CMK (cell line): ENCODE data around the gene OSBPL7.
A peak's percentile ranks its signal among the peaks of the same experiment; 100 is the strongest.

Experiments used
- DNase-seq: peaks from one replicate; pipeline ENCODE4 v3.0.0-alpha.2; 2010; ENCODE audit warnings: low read depth

Gene OSBPL7, protein sequence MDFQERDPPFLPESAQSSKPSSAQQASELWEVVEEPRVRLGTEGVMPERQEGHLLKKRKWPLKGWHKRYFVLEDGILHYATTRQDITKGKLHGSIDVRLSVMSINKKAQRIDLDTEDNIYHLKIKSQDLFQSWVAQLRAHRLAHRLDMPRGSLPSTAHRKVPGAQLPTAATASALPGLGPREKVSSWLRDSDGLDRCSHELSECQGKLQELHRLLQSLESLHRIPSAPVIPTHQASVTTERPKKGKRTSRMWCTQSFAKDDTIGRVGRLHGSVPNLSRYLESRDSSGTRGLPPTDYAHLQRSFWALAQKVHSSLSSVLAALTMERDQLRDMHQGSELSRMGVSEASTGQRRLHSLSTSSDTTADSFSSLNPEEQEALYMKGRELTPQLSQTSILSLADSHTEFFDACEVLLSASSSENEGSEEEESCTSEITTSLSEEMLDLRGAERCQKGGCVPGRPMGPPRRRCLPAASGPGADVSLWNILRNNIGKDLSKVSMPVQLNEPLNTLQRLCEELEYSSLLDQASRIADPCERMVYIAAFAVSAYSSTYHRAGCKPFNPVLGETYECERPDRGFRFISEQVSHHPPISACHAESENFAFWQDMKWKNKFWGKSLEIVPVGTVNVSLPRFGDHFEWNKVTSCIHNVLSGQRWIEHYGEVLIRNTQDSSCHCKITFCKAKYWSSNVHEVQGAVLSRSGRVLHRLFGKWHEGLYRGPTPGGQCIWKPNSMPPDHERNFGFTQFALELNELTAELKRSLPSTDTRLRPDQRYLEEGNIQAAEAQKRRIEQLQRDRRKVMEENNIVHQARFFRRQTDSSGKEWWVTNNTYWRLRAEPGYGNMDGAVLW

DNA sequence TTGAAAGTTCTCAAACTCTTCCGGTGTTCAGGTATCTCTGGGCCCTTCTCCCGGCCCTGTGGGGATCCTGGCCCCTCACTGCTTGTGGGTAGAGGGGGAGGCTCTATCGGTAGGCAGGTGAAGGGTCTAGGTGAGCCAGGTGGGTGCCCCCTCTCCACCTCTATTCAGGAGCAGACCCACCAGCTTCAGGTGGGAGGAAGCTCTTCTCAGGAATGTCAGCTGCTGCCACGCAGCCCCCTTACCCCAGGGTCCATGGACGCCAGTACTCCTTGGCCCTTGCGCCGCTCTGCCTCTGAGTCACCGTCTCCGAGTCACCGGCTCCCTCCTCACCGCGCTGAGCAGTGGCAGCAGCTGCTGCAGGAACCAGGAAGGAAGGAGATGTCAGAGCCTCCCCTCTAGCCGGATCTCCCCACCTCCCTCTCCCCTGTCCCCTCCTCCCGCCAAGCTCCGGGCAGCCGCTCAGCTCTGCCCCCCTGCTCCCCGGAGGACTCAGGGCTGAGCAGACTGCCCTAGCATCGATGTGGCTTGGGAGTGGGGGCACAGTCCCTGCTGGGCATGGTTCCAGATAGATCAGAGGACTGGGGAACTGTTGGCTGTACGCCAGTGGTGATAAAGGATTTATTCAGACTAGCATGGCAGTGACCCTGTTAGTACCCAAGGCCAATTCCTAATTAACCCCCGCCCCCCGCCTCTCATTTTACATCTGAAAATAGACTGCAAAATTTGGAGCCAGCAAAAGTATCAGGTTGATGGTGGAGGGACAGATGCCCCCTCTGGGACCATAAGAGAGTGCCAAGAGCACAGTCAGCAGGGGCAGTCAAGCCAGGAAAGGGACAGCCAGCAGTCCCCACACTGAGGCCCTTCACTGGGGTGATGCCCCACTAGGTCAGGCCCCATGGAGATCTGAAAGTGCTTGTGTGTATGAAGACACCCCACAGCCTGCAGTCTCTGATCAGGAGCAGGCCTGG is at the start of gene OSBPL7:
Gene OSBPL7, minus strand, starts transcription at position 371 of the 968 bp plus-strand sequence. CDS start 1,516 bp downstream, outside the sequence.
- DNase-seq, result peak; percentile 77

DNA sequence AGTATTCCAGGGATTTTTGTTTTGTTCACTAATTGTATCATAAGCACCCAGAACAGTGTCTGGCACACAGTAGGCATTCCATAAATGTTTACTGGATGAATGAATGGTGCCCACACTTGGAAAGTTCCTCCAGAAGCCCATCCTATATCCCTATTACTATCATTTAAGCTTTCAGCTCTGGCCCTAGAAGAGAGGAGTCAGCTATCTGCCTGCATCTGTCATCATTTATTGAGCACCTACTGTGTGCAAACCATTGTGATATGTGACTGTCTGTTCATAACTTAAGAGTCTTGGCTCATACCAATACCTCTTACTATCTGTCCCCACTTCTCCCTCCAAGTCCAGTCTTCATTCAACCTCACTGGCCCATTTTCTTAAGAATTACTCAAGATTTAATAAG is 49.5 kb upstream of the OSBPL7 start:
- no peak for DNase-seq

DNA sequence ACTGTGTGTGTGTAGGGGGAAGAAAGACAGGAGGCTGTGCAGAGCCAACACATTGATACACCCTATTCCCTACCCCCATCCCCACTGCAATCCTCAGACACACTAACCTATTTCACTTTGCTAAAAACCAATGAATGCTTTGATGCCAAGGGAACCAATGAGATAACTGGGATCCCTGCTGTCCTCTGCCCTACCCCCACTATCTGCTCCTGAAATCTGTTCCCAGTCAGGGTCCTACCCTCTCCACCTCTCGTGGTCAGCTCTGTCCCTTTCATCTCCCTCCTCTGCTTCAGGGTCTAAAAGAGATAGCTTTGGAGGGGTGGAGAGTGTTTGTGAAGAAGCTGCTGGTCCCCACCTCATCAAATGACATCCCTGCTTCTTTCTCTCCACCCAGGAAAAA is 48.5 kb upstream of the OSBPL7 start:
- no peak for DNase-seq

DNA sequence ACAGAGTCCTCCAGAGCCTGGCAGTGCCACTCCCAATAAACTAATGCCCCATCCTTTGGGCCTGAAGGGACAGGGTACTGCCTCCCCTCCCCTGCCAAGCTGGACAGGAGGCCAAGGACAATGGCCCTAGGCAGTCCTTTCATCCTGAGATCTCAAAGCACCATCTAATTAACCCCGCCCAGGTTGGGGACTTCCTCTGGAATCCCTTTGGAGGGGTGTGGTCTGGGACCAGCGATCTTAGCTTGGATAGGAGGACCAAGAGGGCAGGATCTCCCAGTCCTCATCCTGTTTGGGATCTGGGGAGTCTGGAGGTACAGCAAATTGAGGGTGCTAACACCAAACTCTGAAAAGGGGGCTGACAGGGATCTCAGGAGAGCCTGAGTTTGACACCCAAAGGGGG is 47.5 kb upstream of the OSBPL7 start:
- no peak for DNase-seq

DNA sequence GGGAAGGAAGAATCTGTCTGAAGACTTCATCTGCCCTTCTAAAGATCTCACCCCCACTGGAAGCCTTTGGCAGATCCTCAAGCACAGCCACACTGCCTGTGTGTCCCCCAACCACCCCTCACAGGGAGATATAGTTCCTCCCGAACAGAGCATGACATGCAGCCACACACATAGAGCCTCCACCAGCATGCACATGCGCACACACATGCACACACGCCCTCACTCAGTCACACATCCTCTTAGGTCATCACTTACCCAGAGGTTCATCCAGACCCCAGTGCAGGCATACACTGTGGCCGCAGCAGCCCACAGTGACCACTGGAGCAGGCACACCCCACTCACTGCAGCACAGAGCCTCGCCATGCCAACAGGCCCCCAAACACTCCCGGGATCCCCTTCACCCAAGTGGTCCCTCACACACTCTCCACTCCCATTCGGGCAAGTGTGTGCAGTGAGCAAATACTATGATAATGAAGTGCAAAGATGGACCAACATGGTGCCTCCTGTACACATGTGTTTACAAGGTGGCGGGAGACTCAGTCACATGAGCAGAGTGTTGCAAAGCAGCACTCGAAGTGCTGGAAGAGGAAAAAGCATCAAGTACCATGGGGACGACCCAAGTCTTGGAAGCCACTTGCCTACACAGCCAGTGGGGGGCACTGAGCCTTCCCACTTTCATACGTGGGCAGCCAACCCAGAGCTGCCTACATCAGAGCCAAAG is 46.4 kb upstream of the OSBPL7 start:
- no peak for DNase-seq

DNA sequence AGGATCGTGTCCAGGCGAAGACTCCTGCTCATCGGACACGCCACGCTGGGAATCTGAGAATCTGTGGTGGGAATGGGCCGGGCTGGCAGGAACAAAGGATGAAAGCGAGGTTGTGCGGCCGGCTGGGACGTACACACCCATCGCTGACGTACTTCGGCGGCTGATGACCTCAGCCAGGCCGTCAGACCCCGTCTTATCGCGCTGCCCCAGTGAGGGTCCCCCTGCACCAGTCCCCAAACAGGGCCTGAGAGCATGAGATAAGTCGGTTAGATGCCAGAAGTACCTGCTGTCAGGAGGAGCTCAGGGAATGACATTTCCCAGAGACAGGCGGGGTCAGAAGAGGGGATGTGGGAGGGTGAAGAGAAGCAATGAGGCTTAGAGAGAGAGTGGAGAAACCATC is 45.3 kb upstream of the OSBPL7 start:
- DNase-seq, result no peak

DNA sequence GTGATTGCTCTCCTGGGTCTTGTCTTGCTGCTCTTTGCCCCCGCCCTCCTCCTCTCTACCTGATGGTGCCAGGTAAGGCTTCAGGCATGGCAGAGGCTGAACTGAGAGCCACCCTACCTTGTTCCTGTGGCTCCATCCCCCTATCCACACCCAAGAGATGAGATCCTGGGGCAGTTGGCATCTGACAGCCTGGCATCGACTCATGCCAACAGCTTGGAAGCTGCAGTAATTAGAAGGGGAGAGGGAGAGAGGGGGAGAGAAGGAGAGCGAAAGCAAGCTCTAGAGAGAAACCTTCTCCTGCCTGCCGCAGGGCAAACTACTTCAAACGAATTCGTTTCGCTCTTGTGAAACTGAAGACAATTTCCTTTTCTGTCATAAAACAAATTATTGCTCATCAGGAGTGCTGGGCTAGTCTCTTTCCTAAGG is 43.2 kb upstream of the OSBPL7 start:
- DNase-seq, result no peak

DNA sequence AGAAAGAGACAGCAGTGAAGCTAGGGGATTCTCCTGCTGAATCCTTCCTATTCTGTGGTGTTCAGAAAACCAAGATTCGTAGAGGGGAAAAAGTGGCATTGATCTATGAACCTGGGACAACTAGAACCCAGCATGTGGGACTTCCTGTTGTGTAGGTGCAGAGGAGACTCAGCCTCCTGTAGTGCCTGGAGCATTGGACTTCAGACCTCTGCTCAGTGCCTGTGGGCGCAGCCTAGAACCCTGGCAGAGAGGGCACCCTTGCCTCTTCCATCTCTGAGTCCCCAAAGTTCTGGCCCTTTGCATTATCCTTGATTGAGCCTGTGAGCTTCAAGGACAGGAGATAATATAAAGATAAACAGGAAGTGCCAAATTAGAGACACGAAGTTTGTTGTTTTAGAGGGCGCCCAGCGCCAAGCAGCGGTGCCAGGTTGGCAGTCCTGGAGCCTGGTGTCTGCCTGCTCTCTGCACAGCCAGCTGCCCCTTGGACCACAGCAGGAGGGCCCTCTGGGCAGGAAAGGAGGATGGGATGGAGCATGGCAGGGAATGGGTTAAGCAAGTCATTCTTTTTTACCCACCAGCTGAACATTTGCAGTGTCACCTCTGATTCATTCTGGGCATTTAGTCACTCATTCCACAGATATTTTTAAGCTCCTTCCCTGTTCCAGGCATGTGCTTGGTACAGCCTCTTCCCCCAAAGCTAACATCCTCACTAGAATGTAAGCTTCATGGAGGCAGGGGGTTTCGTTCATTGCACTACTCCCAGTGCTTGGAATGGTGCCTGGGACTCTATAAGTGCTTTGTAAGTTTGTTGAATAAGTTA is 41.2 kb upstream of the OSBPL7 start:
- DNase-seq, result no peak

DNA sequence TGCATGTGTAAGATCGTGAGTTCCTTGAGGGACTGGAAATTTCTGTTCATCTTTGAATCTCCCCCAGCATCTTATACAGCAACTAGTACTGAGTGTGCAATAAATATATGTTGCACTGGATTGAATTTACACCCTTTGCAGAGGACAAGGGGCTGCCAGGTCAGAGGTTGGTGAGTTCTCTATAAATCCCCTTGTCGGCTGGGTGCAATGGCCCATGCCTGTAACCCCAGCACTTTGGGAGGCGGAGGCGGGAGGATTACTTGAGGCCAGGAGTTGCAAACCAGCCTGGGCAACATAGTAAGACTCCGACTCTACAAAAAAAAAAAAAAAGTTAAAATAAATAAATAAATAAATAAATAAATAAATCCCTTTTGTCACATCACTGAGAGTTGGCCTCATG is 38.8 kb upstream of the OSBPL7 start:
- no peak for DNase-seq

DNA sequence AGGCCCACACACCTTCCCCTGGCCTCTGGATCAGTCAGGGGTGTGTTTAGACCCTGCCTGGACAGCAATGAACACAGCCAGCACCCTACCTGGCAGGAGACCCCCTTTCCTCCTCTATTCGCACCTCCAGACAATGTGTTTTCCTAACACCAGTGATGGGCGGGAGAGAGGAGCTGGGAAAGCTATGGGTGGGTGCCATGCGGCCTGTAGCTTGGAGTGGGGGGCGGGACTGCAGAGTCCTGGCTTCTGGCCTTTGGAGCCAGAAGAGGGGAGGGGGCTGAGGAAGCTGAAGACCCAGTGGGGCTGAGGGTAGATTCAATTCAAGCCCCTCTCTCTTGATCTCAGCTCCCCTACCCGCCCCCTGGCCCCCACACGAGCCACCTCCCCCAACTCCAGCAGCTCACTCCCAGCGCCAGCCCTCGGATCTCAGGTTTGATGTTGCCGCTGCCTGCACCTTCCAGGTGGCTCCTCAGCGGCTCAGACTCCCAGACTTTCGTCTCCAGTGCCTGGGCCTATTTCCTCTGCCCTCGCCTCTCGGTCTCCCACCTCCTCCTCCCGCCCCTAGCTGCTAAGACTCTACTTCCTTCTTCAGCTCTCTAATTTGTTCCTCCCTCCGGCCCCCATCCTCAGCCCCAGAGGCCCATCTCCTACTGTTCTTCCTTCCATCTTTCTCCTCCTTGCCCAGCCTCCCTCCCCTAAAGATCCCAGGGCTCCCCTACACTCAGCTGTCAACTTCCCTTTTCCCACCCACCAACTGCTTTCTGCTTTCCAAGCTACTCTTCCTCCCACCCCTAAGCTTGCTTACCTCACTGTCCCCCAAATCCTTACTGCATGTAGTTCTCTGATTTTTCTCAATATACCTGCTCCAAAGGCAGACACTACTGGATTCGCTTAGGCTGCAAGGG is 36.2 kb upstream of the OSBPL7 start:
- DNase-seq, result no peak

DNA sequence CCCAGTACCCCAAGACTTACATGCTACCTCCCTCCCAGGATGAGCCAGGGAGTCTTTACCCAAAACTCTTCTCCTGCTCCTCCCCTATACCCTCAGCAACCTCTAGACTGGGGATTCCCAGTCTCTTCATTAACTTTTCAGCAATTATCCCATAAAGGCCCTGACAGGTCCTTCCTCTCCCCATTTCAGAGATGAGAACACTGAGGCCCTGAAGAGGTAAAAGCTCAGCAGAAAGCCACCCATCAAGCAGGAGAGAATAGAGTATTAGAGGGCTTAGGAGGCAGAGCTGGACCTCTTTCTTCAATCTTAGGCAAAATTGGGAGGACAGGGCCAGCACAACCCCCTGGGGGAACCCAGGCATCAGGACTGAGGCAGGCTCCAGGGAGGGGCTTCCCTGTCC is 35.2 kb upstream of the OSBPL7 start:
- DNase-seq, result no peak

DNA sequence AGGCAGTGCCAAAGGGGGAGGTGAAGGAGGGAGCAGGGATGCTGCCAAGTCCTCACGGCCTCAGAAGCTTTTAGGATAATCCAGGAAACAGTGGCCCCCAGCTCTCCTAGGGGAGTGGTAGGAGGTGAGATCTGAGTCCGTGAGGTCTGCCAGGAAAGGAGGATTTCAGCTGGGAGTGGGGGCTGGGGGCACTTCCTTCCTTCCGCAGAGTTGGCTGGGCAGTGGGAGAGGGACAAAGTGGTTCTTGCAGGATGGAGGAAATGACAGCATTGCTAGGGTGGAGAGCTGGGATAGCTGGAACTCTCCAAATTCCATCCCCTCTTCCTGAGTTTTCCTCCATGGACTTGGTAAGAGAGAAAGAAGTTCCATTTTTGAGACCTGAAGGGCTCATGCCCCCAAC is 34.1 kb upstream of the OSBPL7 start:
- DNase-seq, result no peak

DNA sequence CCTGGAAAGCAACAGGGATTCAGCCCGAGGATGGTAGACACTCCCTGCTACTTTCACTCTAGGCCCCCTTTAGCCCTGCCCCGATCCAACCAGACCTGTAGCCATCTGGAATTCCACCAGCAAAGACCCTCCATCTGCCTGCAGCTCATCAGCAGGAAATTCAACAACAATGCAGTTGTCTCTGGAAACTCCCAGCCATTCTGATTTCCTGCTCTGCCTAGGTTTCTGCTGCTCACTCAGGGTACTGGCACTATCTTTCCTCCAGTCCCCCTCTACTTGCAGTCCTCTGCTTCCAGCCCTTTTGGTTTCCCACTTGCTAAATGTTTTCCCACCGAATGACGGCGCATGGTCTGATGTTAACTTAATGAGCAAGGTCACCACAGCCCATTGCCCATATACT is 32.0 kb upstream of the OSBPL7 start:
- DNase-seq, result no peak

DNA sequence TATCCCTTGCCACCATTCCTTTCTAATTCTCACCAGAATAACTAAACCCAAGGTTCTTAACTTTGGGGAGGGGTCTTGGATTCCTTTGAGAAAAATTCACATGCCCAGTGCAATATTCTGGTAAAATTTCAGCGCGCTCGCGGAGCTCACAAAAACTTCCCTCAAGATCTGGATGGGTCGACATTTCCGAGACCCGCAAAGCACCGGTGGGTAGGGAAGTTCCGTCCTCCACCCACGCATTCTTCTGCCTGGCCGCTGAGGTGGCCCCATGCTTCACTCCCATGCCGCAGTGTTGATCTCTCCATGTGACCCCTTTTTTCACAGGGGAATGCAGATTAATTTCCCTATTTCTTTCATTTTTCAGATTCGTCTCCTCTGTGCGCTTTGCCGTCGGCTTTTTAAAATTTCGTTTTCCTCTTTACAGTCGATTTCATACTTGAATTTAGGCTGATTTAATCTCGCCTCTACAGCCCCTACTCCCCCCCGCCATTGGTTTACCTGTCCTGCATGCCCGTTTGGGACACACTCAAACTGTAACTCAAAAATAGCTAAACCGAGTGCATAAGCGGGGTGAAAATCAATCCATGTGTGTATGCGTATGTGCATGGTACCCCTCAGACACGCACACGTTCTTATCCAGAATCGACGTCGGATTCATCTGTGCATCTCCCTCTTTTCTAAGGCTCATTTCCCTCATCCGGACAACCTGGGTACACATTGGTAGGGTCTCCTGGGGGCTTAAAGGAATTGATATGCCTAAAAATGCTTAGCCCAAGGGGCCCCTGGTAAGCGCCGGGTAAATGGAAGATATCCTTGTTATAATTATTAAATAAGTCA is 30.7 kb upstream of the OSBPL7 start:
- DNase-seq, result no peak

DNA sequence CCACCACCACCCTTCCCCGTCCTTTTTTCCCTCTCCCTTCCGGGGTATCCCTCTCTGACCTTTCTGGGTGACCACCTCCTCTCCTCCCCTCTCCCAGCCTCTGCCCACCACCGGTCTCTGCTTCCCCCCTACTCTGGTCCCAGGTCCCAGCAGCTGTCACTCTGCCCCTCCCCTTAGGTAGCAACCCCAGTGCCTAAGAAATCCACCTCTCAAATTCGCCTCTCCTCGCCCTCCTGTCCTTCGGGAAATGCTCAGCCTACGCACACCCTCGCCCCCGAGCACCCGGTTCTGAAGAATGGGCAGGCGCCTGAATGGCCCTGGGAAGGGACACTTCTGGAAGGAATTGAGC is 30.1 kb upstream of the OSBPL7 start:
- DNase-seq, result no peak

DNA sequence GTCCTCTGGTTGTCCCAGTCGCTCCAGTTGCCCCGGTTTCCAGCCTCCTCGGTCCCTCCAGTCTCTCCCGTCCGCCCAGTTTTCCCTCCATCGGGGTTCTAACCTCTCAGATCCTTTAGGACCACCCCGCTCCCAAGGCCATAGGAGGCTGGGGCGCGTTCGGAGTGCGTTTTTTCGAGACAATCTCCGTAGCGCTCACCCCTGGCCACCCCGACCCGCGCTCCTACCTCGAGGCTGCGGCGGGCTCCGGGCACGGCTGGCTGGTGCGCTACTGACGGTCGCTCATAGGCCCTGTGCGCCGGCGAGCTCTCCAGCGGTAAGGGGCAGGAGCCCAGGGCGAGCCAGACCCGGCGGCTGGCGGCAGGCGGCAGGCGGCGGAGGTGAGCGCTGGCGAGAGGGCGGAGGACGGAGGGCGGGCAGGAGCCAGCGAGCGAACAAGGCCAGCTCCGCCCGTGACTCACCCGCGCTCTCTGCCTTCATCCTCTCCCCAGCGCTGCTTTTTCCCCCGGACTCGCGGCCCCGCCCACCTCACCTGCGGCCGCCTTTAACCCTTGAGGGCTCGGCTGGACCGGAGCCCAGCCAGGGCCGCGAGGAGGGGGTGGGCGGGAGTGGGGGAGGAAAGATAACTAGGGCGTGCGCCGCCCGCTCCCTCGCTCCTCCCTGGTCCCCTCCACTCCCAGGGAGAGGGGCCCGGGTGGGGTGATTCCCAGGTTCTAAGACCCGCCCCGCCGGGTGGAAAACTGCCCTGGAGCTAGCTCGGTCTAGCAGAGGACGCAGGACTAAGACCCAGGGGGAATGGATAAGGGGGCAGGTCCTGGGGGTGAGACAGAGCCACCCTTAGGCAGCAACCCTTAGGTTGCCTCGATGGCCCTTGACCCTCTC is 29.3 kb upstream of the OSBPL7 start, which contains the start of gene SP6:
Gene SP6, minus strand, starts transcription at position 472 of the 882 bp plus-strand sequence. CDS start 2,734 bp downstream, outside the sequence.
- DNase-seq, result no peak

DNA sequence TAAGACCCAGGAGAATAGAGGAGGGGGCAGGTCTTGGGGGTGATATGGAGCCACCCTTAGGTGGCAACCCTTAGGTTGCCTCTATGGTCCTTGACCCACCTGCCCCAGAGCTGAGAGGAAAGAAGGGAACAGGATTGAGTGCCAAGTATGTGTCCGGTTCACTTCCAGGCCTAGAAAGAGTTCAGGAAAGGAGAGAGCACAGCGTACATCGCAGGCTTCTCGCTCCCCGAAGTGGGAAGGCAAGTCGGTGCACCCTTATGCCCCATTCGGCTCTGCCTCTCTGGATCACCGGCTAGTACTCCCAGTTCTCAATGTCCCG is 28.7 kb upstream of the OSBPL7 start:
- no peak for DNase-seq

DNA sequence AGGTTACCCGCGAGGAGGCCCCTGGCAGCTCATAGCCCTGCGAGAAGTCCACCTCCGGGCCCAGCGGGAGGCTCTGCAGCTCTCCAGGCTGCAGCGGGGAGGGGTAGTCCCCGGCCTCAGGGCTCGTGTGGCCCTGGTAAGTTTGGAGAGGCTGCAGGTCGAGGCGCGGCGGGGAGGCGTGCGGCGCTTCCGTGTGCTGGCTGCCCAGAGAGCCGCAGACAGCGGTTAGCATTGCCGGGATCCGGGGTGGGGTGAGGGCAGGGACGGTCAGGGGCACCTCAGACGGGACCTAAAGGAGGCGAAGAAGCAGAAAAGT is 26.6 kb upstream of the OSBPL7 start:
- DNase-seq, result no peak
